Muscle layer of duodenum (tissue), 2 donors: Measurements from ENCODE around the gene CRYGS.

Experiments used
- H3K27ac ChIP-seq: one replicate; pipeline ENCODE4 v1.7.0; 2013; ENCODE audit warnings: mild to moderate bottlenecking, low read length
- H3K27me3 ChIP-seq: one replicate; pipeline ENCODE4 v1.7.0; 2013; ENCODE audit warnings: low read depth, mild to moderate bottlenecking, control low read depth, low read length
- H3K36me3 ChIP-seq, 2 donors: one replicate each; pipeline ENCODE4 v1.7.0; 2013; ENCODE audit warnings: low read length in 2 of 2, control low read depth in 1 of 2, mild to moderate bottlenecking in 1 of 2; ENCODE audit not compliant: insufficient read depth in 2 of 2, control insufficient read depth in 1 of 2
- H3K4me1 ChIP-seq, 2 donors: one replicate each; pipeline ENCODE4 v1.7.0; 2013; ENCODE audit warnings: low read length in 2 of 2, mild to moderate bottlenecking in 2 of 2, control low read depth in 1 of 2, moderate library complexity in 1 of 2; ENCODE audit not compliant: insufficient read depth in 2 of 2, control insufficient read depth in 1 of 2
- H3K4me3 ChIP-seq, 2 donors: one replicate each; pipeline ENCODE4 v1.7.0; 2013; ENCODE audit warnings: low read length in 2 of 2, low read depth in 1 of 2, mild to moderate bottlenecking in 1 of 2
- H3K9me3 ChIP-seq, 2 donors: one replicate each; pipeline ENCODE4 v1.7.0; 2013; ENCODE audit warnings: low read length in 2 of 2, control low read depth in 1 of 2, mild to moderate bottlenecking in 1 of 2; ENCODE audit not compliant: control insufficient read depth in 1 of 2
- donor health status: healthy.

CRYGS gene

DNA sequence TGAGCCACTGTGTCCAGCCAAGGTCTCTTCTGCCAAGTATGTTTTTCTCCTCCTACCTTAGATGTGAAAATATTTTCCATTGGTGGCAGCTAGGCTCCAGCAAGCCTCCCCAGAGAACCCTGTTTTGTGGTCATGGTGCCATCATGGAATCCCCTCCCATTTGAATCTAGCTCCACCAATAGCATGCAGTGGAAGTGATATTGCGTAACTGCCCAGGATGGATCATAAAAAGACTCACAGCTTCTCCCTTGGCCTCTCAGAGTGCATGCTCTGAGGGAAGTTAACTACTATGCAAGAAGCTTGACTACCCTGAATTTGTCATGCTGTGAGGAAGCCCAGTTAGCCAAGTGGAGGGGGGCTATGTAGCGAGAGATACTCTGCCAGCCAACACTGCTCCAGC is 27.5 kb downstream of the CRYGS start:
- H3K9me3 ChIP-seq, result peaks cover 0 to 6% of the 10 kb centered on the region in 2 donors
- H3K27ac ChIP-seq, result no peak overlapping the region
- no peaks in the 10 kb centered on the region for H3K4me1 ChIP-seq
- no peaks in the 10 kb centered on the region for H3K36me3 ChIP-seq
- H3K4me3 ChIP-seq, result no peak overlapping the region
- H3K27me3 ChIP-seq, result no peaks in the 10 kb centered on the region

DNA sequence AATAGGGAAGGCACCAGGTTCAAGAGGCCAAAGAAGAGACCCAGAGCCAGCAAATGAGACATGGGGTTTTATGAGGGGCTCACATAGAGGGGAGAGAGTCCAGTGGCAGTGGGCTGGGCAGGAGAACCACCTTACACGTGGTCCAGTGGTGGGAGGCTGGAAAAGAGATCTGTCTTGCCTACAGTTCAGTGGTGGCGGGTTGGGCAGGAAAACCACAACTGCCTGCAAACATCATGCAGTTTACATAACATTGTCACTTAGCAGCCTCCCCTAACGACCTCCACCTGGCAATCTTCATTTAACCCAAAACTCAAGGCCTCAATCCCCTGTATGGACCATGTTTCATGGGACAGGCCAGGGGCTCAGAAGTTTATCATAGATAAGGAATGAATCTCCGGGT is 29.1 kb downstream of the CRYGS start:
- no peaks in the 10 kb centered on the region for H3K27me3 ChIP-seq
- H3K4me3 ChIP-seq, result no peak overlapping the region
- no peaks in the 10 kb centered on the region for H3K4me1 ChIP-seq
- no peak overlapping the region for H3K27ac ChIP-seq
- peaks cover 0 to 6% of the 10 kb centered on the region in 2 donors for H3K9me3 ChIP-seq
- no peaks in the 10 kb centered on the region for H3K36me3 ChIP-seq

GRCh38 chr3:186514296-186515002 is 29.7 kb downstream of the CRYGS start:
- Histone ChIP-seq H3K27me3 (no peaks in the 10 kb centered on the region), H3K4me1 (no peaks in the 10 kb centered on the region), H3K4me3 (no peak overlapping the region), H3K27ac (no peak overlapping the region), H3K9me3 (peaks cover 0 to 6% of the 10 kb centered on the region in 2 donors), H3K36me3 (no peaks in the 10 kb centered on the region)

DNA sequence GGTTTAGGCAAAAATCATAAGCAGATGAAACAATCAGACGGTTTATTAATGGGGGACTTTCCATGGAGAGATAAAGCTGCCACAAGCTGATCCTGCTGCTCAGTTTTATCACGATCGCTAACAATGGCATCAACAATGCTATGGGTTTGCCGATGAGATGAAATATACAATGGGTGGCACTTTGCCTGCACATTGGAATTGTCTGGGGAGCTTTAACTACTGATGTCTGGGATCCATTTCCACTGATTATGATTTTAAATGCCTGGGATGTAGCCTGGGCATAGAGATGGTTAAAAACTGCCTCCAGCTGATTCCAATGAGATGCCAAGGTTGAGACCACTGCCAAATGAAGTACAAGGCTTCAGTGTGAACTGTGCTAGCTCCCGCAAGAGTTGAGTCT is 30.8 kb downstream of the CRYGS start:
- H3K9me3 ChIP-seq, result peaks cover 0 to 6% of the 10 kb centered on the region in 2 donors
- no peak overlapping the region for H3K4me3 ChIP-seq
- no peaks in the 10 kb centered on the region for H3K36me3 ChIP-seq
- no peak overlapping the region for H3K27ac ChIP-seq
- H3K27me3 ChIP-seq, result no peaks in the 10 kb centered on the region
- no peaks in the 10 kb centered on the region for H3K4me1 ChIP-seq

GRCh38 chr3:186512570-186513302 is 31.4 kb downstream of the CRYGS start:
- peaks cover 0 to 6% of the 10 kb centered on the region in 2 donors for H3K9me3 ChIP-seq
- H3K27me3 ChIP-seq, result no peaks in the 10 kb centered on the region
- H3K36me3 ChIP-seq, result no peaks in the 10 kb centered on the region
- no peaks in the 10 kb centered on the region for H3K4me1 ChIP-seq
- no peak overlapping the region for H3K4me3 ChIP-seq
- no peak overlapping the region for H3K27ac ChIP-seq

DNA sequence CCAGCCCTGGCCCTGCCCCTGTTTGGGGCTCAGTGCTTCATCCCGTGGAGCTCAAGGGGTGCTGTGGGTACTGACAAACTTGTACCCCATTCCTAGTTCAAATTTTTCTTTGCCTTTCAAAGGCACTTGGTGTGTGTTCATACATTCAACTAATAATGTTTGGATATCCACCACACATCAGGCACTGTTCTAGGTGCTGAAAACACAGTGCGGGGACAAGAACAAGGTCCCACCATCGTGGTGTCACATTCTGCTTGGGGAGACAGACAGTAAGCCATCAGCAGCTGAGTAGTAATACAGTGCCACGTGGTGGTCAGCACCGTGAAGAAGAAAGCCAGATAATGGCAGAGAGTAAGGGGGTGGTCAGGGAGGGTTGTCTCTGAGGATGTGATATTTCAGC is 32.5 kb downstream of the CRYGS start:
- Histone ChIP-seq H3K36me3 (no peaks in the 10 kb centered on the region), H3K4me1 (no peaks in the 10 kb centered on the region), H3K27me3 (no peaks in the 10 kb centered on the region), H3K4me3 (no peak overlapping the region), H3K27ac (no peak overlapping the region), H3K9me3 (peaks cover 0 to 3% of the 10 kb centered on the region in 2 donors)

GRCh38 chr3:186511245-186511644 is 32.9 kb downstream of the CRYGS start:
- Histone ChIP-seq H3K27ac (no peak overlapping the region), H3K9me3 (no peaks in the 10 kb centered on the region), H3K4me3 (no peak overlapping the region), H3K27me3 (no peaks in the 10 kb centered on the region), H3K4me1 (no peaks in the 10 kb centered on the region), H3K36me3 (no peaks in the 10 kb centered on the region)

- Histone ChIP-seq H3K4me1 (no peaks in the 10 kb centered on the region), H3K36me3 (no peaks in the 10 kb centered on the region), H3K4me3 (no peak overlapping the region), H3K27ac (no peak overlapping the region), H3K9me3 (no peaks in the 10 kb centered on the region), H3K27me3 (no peaks in the 10 kb centered on the region)
Observed at GRCh38 chr3:186510374-186511079, 33.7 kb downstream of the CRYGS start.

DNA sequence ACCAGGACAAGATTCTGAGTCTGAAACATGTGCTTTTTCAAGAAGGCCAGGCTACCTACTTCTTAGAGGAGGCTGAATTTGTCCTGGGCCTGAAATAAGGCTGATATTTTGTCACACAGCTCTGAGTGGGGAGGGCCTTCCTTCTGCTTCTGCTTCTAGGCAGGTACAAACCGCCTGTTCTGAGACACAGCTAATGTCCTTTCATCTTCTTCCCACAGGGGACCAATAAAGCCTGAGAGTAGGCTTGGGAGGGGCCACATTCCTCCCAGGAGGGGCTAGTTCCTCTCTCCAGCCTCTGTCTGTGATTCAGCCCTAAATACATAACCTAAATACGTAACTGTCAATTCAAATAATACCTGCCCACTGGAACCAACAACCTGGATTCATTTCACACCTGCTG is 34.8 kb downstream of the CRYGS start:
- Histone ChIP-seq H3K4me1 (no peaks in the 10 kb centered on the region), H3K9me3 (no peaks in the 10 kb centered on the region), H3K36me3 (no peaks in the 10 kb centered on the region), H3K27ac (no peak overlapping the region), H3K4me3 (no peak overlapping the region), H3K27me3 (no peaks in the 10 kb centered on the region)

DNA sequence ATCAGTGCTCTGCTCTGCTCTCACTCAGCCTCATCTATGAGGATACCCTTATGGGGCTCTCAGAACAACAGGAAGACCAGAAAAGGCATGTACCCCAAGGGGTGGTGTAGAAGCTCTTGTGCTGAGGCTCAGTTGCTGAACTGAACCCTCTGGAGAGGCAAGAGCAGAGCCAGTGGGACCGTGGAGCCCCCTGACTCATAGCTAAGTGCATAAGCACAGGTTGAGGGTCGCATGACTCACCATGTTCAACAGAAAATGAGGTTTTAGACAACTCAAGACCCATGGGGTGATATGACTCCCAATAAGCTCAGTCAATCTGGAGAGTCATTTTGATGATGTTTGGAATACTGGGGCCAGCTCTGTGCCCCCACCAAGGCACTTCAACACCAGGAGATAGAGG is 37.3 kb downstream of the CRYGS start:
- Histone ChIP-seq H3K9me3 (no peaks in the 10 kb centered on the region), H3K4me1 (no peaks in the 10 kb centered on the region), H3K27ac (no peak overlapping the region), H3K36me3 (no peaks in the 10 kb centered on the region), H3K4me3 (no peak overlapping the region), H3K27me3 (no peaks in the 10 kb centered on the region)

GRCh38 chr3:186506191-186506739 is 37.9 kb downstream of the CRYGS start:
- no peaks in the 10 kb centered on the region for H3K36me3 ChIP-seq
- H3K4me1 ChIP-seq, result no peaks in the 10 kb centered on the region
- no peaks in the 10 kb centered on the region for H3K9me3 ChIP-seq
- H3K27ac ChIP-seq, result no peak overlapping the region
- H3K4me3 ChIP-seq, result no peak overlapping the region
- H3K27me3 ChIP-seq, result no peaks in the 10 kb centered on the region
